Transverse colon (tissue), 4 donors: ENCODE measurements around the gene PDE4C. TPM values are rescaled to one million over a fixed set of nuclear protein-coding genes. Genes with fewer than 3 reads are reported as not detected.

ENCODE experiments used
- DNase-seq: peaks from one replicate; pipeline ENCODE4 v3.0.0-alpha.2; 2019
- H3K27ac ChIP-seq, 4 donors: fragments of 200-600 bp; sonication (generic); 2 replicates each; pipeline ENCODE4 v1.5.1; 2016 to 2018; ENCODE audit warnings: inconsistent platforms in 4 of 4
- H3K27me3 ChIP-seq: fragments of 200-600 bp; sonication (generic); 2 replicates; pipeline ENCODE4 v1.5.1; 2017; ENCODE audit warnings: inconsistent platforms
- H3K36me3 ChIP-seq, 4 donors: fragments of 200-600 bp; sonication (generic); 2 replicates each; pipeline ENCODE4 v1.5.1; 2017 to 2019; ENCODE audit warnings: inconsistent platforms in 4 of 4
- H3K4me1 ChIP-seq, 4 donors: fragments of 200-600 bp; sonication (generic); 2 replicates each; pipeline ENCODE4 v1.5.1; 2017 to 2020; ENCODE audit warnings: inconsistent platforms in 4 of 4
- H3K4me3 ChIP-seq, 4 donors: fragments of 200-600 bp; sonication (generic); 1 replicate in 1 of 4; 2 replicates in 3 of 4; pipeline versions ENCODE4 v1.5.1 to v1.6.1; 2017 to 2019; ENCODE audit warnings: inconsistent platforms in 4 of 4
- H3K9me3 ChIP-seq, 2 donors: fragments of 200-600 bp; sonication (generic); 2 replicates each; pipeline ENCODE4 v1.5.1; 2017 to 2019; ENCODE audit warnings: inconsistent platforms in 2 of 2
- CTCF ChIP-seq, 5 experiments: fragments of 200-600 bp in 3 of 5; fragments of 450-650 bp in 2 of 5; sonication (generic) in 3 of 5; IDR thresholded peaks; 1 replicate in 2 of 5; 2 replicates in 3 of 5; pipeline ENCODE4 v1.5.1; 2016 to 2017; ENCODE audit warnings: antibody characterized with exemption in 5 of 5, inconsistent platforms in 3 of 5, mild to moderate bottlenecking in 2 of 5, moderate library complexity in 1 of 5
- EP300 ChIP-seq: sonication (generic); formaldehyde crosslinking; IDR thresholded peaks from one replicate; pipeline ENCODE4 v1.6.1; 2017; ENCODE audit warnings: antibody characterized with exemption, low read depth
- POLR2A ChIP-seq: fragments of 450-650 bp; IDR thresholded peaks from one replicate; pipeline ENCODE4 v1.6.1; 2016; ENCODE audit warnings: antibody characterized with exemption, mild to moderate bottlenecking, moderate library complexity
- POLR2AphosphoS5 ChIP-seq, 3 donors: sonication (generic); formaldehyde crosslinking; IDR thresholded peaks; one replicate each; pipeline ENCODE4 v1.6.1; 2016; ENCODE audit warnings: antibody characterized with exemption in 3 of 3
- WGBS, 2 donors: methylation state at CpG; one replicate each; pipeline ENCODE4 v1.1.5; 2018; ENCODE audit warnings: low coverage in 1 of 2; 5-methylcytosine and 5-hydroxymethylcytosine counted together
- in situ Hi-C, 4 donors: fragments of 200-750 bp; cut with MboI; loops; one replicate each; pipeline versions ENCODE4 v1.15.0 to v1.15.1; 2017; ENCODE audit warnings: low sequenced_read_pairs in 3 of 4, low pct_ligation_motif_present in 1 of 4, low pct_unique_long_range_greater_than_20kb in 1 of 4
- intact Hi-C: fragments of 100-400 bp; cut with DNase I; formaldehyde crosslinking; loops from one replicate; pipeline ENCODE4 v1.15.1; 2023; ENCODE audit warnings: low total_unique reads
- total RNA-seq, 4 donors: library from RNA; depleted of rRNA; stranded (reverse); fragments of >200 nt; gene quantifications; one replicate each; pipeline ENCODE4 v1.1.0, GENCODE V29; 2016

The PDE4C gene
- total RNA-seq, 4 donors from 2014 or later, result 3.0 to 18.3 (median 7.7) TPM

GRCh38 chr19:18249834-18250233 is 23.6 kb upstream of the PDE4C start:
- no peak for TF ChIP-seq CTCF (IDR thresholded peaks at IDR 0.05)
- TF ChIP-seq POLR2AphosphoS5 (IDR thresholded peaks at IDR 0.05), result no peak
- no peak for TF ChIP-seq EP300
- TF ChIP-seq POLR2A, result no peak

GRCh38 chr19:18245297-18245696 is 19.1 kb upstream of the PDE4C start:
- peaks cover 0 to 3% (median 0%) of the 10 kb centered on the region in 4 donors for H3K4me1 ChIP-seq
- no peak for DNase-seq
- TF ChIP-seq POLR2AphosphoS5 (IDR thresholded peaks at IDR 0.05), result no peak
- TF ChIP-seq EP300, result no peak
- no peak for TF ChIP-seq CTCF (IDR thresholded peaks at IDR 0.05)
- TF ChIP-seq POLR2A, result no peak
- H3K9me3 ChIP-seq, result no peaks in the 10 kb centered on the region
- no peaks in the 10 kb centered on the region for H3K27me3 ChIP-seq
- H3K4me3 ChIP-seq, result no peak overlapping the region
- WGBS, 2 donors, result 55 to 73% methylated on average over 4 to 7 of the region's 7 CpGs
- H3K36me3 ChIP-seq, result no peaks in the 10 kb centered on the region
- no peak overlapping the region for H3K27ac ChIP-seq
- in situ Hi-C loops (no loop called here), intact Hi-C loops (no loop called here)

More at GRCh38 chr19:18249834-18250233, 23.6 kb upstream of the PDE4C start:
- H3K4me3 ChIP-seq, result no peak overlapping the region
- H3K27me3 ChIP-seq, result peaks cover 1% of the 10 kb centered on the region
- H3K4me1 ChIP-seq, result peaks cover 0 to 21% (median 8%) of the 10 kb centered on the region in 4 donors
- no peaks in the 10 kb centered on the region for H3K9me3 ChIP-seq
- no peak overlapping the region for H3K27ac ChIP-seq
- in situ Hi-C loops (loop anchor here in 1 of 4 donors (25.0 kb wide), 1 partner anchor 162 kb away; the partner anchor contains the start of gene SSBP4), intact Hi-C loops (loop anchor here (2.0 to 5.0 kb wide), 2 partner anchors 37 to 138 kb away; no protein-coding TSS in a partner anchor)
- 85 to 100% methylated on average over 3 to 5 of the region's 5 CpGs for WGBS, 2 donors
- no peaks in the 10 kb centered on the region for H3K36me3 ChIP-seq
- DNase-seq, result no peak

GRCh38 chr19:18239303-18239702 is 13.1 kb upstream of the PDE4C start:
- Histone ChIP-seq H3K36me3 (no peaks in the 10 kb centered on the region), H3K27ac (no peak overlapping the region), H3K9me3 (no peaks in the 10 kb centered on the region), H3K4me3 (no peak overlapping the region), H3K27me3 (peaks cover 13% of the 10 kb centered on the region), H3K4me1 (peaks cover 0 to 3% (median 0%) of the 10 kb centered on the region in 4 donors)
- TF ChIP-seq POLR2AphosphoS5 (IDR thresholded peaks at IDR 0.05) (no peak), EP300 (no peak), POLR2A (no peak), CTCF (IDR thresholded peaks at IDR 0.05) (no peak)
- in situ Hi-C loops, result no loop called here
- intact Hi-C loops, result no loop called here
- WGBS, 2 donors, result 41 to 56% methylated on average over 12 of the region's 12 CpGs
- DNase-seq, result no peak

GRCh38 chr19:18234194-18234593 is 8.0 kb upstream of the PDE4C start:
- in situ Hi-C loops, result no loop called here
- peaks cover 64% of the 10 kb centered on the region for H3K27me3 ChIP-seq
- TF ChIP-seq CTCF (IDR thresholded peaks at IDR 0.05) (no peak), POLR2A (no peak), POLR2AphosphoS5 (IDR thresholded peaks at IDR 0.05) (no peak), EP300 (no peak)
- intact Hi-C loops, result no loop called here
- 49% methylated on average over 6 of the region's 6 CpGs; no CpG with 5 or more reads in 1 of the 2 donors for WGBS, 2 donors
- no peaks in the 10 kb centered on the region for H3K36me3 ChIP-seq
- DNase-seq, result no peak
- H3K27ac ChIP-seq, result no peak overlapping the region
- no peak overlapping the region for H3K4me3 ChIP-seq
- H3K9me3 ChIP-seq, result peaks cover 4 to 7% of the 10 kb centered on the region in 2 donors
- H3K4me1 ChIP-seq, result peaks cover 0 to 3% (median 0%) of the 10 kb centered on the region in 4 donors
